Measurements from ENCODE around the gene TAS2R20.

Gene TAS2R20

GRCh38 chr12:10957741-10958140, 40.4 kb downstream of the TAS2R20 start:
- no peak for DNase-seq

- no peak for DNase-seq
These were observed 42.0 kb downstream of the TAS2R20 start for GRCh38 chr12:10956085-10956484.

GRCh38 chr12:10952645-10953044, 45.5 kb downstream of the TAS2R20 start:
- DNase-seq, result no peak

All from stimulated activated CD4-positive, alpha-beta T cell treated with anti-CD3 and anti-CD28 coated beads, Interleukin-4, amount 100 ng/mL, for 4 hours (primary cell).